Measurements from ENCODE around the gene REEP6. TPM values are rescaled to one million over a fixed set of nuclear protein-coding genes. Genes with fewer than 3 reads are reported as not detected.
A peak's percentile ranks its signal among the peaks of the same experiment; 100 is the strongest.

The REEP6 gene
- total RNA-seq, 2 experiments from 2014 or later = 2.2 to 2.8 TPM

- ATAC-seq (ENCODE audit: low read depth) (peak; percentile 17), DNase-seq (no peak)
- no peak overlapping the region for H3K27ac Mint-ChIP-seq
- H3K36me3 Mint-ChIP-seq = no peaks in the 10 kb centered on the region
- H3K4me1 Mint-ChIP-seq = peaks cover 1% of the 10 kb centered on the region
- H3K9me3 Mint-ChIP-seq = no peaks in the 10 kb centered on the region
- no peak overlapping the region for H3K4me3 Mint-ChIP-seq
- POLR2A ChIA-PET = interaction anchor here (0.6 to 1.5 kb wide), 2 partner anchors 21 to 27 kb away, joined by 3 to 4 read pairs; no protein-coding TSS in a partner anchor
- peaks cover 11% of the 10 kb centered on the region for H3K27me3 Mint-ChIP-seq
Measured at GRCh38 chr19:1465191-1466016, 25.6 kb upstream of the REEP6 start.

GRCh38 chr19:1466018-1466460 is 24.9 kb upstream of the REEP6 start:
- Mint-ChIP-seq H3K27me3 (peaks cover 11% of the 10 kb centered on the region), H3K4me3 (no peak overlapping the region), H3K4me1 (peaks cover 1% of the 10 kb centered on the region), H3K9me3 (no peaks in the 10 kb centered on the region), H3K36me3 (no peaks in the 10 kb centered on the region), H3K27ac (no peak overlapping the region)
- ATAC-seq (ENCODE audit: low read depth) = no peak
- DNase-seq = no peak
- POLR2A ChIA-PET = interaction anchor here (1.2 to 1.5 kb wide), 2 partner anchors 9 to 27 kb away, joined by 3 to 4 read pairs; no protein-coding TSS in a partner anchor

DNA sequence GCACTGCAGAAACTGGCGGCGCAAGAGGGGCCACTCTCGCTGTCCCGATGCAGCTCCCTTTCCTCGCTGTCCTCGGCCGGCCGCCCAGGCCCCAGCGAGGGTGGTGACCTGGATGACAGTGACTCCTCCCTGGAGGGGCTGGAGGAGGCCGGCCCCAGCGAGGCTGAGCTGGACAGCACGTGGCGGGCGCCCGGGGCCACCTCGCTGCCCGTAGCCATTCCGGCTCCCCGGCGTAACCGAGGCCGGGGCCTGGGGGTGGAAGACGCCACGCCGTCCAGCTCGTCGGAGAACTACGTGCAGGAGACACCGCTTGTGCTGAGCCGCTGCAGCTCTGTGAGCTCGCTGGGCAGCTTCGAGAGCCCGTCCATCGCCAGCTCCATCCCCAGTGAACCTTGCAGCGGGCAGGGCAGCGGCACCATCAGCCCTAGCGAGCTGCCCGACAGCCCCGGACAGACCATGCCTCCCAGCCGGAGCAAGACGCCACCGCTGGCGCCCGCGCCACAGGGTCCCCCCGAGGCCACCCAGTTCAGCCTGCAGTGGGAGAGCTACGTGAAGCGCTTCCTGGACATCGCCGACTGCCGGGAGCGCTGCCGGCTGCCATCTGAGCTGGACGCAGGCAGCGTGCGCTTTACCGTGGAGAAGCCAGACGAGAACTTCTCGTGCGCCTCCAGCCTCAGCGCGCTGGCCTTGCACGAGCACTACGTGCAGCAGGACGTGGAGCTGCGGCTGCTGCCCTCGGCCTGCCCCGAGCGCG is 24.3 kb upstream of the REEP6 start:
- no peaks in the 10 kb centered on the region for H3K36me3 Mint-ChIP-seq
- no peak overlapping the region for H3K27ac Mint-ChIP-seq
- peaks cover 3% of the 10 kb centered on the region for H3K4me1 Mint-ChIP-seq
- H3K9me3 Mint-ChIP-seq = no peaks in the 10 kb centered on the region
- peaks cover 11% of the 10 kb centered on the region for H3K27me3 Mint-ChIP-seq
- ATAC-seq (ENCODE audit: low read depth) = no peak
- no peak overlapping the region for H3K4me3 Mint-ChIP-seq
- POLR2A ChIA-PET = interaction anchor here (1.2 to 1.5 kb wide), 3 partner anchors 9 to 28 kb away, joined by 3 to 4 read pairs (median 3); partner anchors contain the start of gene REEP6
- no peak for DNase-seq

DNA sequence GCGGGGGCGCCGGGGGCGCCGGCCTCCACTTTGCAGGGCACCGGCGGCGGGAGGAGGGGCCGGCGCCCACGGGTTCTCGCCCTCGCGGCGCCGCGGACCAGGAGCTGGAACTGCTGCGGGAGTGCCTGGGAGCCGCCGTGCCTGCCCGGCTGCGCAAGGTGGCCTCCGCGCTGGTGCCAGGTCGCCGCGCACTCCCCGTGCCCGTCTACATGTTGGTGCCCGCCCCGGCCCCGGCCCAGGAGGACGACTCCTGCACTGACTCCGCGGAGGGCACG is 23.8 kb upstream of the REEP6 start:
- H3K4me3 Mint-ChIP-seq = no peak overlapping the region
- no peaks in the 10 kb centered on the region for H3K36me3 Mint-ChIP-seq
- no peak for ATAC-seq (ENCODE audit: low read depth)
- no peaks in the 10 kb centered on the region for H3K9me3 Mint-ChIP-seq
- DNase-seq = no peak
- H3K27ac Mint-ChIP-seq = no peak overlapping the region
- POLR2A ChIA-PET = interaction anchor here (1.2 to 1.3 kb wide), 2 partner anchors 8 to 24 kb away, joined by 3 to 4 read pairs; partner anchors contain the start of gene REEP6
- peaks cover 3% of the 10 kb centered on the region for H3K4me1 Mint-ChIP-seq
- H3K27me3 Mint-ChIP-seq = peaks cover 15% of the 10 kb centered on the region

GRCh38 chr19:1467490-1468273 is 23.3 kb upstream of the REEP6 start:
- no peak overlapping the region for H3K27ac Mint-ChIP-seq
- no peak overlapping the region for H3K4me3 Mint-ChIP-seq
- peaks cover 15% of the 10 kb centered on the region for H3K27me3 Mint-ChIP-seq
- POLR2A ChIA-PET = interaction anchor here (1.2 to 1.3 kb wide), 2 partner anchors 8 to 24 kb away, joined by 3 to 4 read pairs; partner anchors contain the start of gene REEP6
- DNase-seq = no peak
- H3K9me3 Mint-ChIP-seq = no peaks in the 10 kb centered on the region
- no peak for ATAC-seq (ENCODE audit: low read depth)
- H3K36me3 Mint-ChIP-seq = no peaks in the 10 kb centered on the region
- peaks cover 3% of the 10 kb centered on the region for H3K4me1 Mint-ChIP-seq

- no peaks in the 10 kb centered on the region for H3K9me3 Mint-ChIP-seq
- ATAC-seq (ENCODE audit: low read depth) (no peak), DNase-seq (no peak)
- H3K27me3 Mint-ChIP-seq = peaks cover 15% of the 10 kb centered on the region
- no peaks in the 10 kb centered on the region for H3K36me3 Mint-ChIP-seq
- H3K27ac Mint-ChIP-seq = no peak overlapping the region
- H3K4me1 Mint-ChIP-seq = peaks cover 3% of the 10 kb centered on the region
- POLR2A ChIA-PET = interaction anchor here (1.0 to 1.5 kb wide), 3 partner anchors 9 to 24 kb away, joined by 3 to 4 read pairs (median 3); partner anchors contain the start of gene REEP6
- H3K4me3 Mint-ChIP-seq = no peak overlapping the region
Measured at GRCh38 chr19:1468274-1468820, 22.6 kb upstream of the REEP6 start.

- no peaks in the 10 kb centered on the region for H3K9me3 Mint-ChIP-seq
- peaks cover 3% of the 10 kb centered on the region for H3K4me1 Mint-ChIP-seq
- H3K36me3 Mint-ChIP-seq = no peaks in the 10 kb centered on the region
- POLR2A ChIA-PET = interaction anchor here (1.0 to 1.5 kb wide), 3 partner anchors 9 to 24 kb away, joined by 3 to 4 read pairs (median 3); partner anchors contain the start of gene REEP6
- H3K27me3 Mint-ChIP-seq = peaks cover 15% of the 10 kb centered on the region
- H3K27ac Mint-ChIP-seq = no peak overlapping the region
- peak overlapping the region; percentile 22 for H3K4me3 Mint-ChIP-seq
- ATAC-seq (ENCODE audit: low read depth) (no peak), DNase-seq (peak; percentile 62)
Measured at GRCh38 chr19:1468821-1469254, 22.1 kb upstream of the REEP6 start.

- ATAC-seq (ENCODE audit: low read depth) = peak; percentile 23
- POLR2A ChIA-PET = interaction anchor here (1.0 to 1.5 kb wide), 3 partner anchors 8 to 25 kb away, joined by 3 to 4 read pairs (median 3); partner anchors contain the start of gene REEP6
Measured at GRCh38 chr19:1469255-1470054, 21.5 kb upstream of the REEP6 start.

GRCh38 chr19:1470055-1470304 is 21.0 kb upstream of the REEP6 start:
- Mint-ChIP-seq H3K27ac (peak overlapping the region; percentile 77), H3K4me3 (peak overlapping the region; percentile 61), H3K9me3 (no peaks in the 10 kb centered on the region), H3K36me3 (no peaks in the 10 kb centered on the region), H3K4me1 (peaks cover 3% of the 10 kb centered on the region), H3K27me3 (peaks cover 15% of the 10 kb centered on the region)
- DNase-seq (no peak), ATAC-seq (ENCODE audit: low read depth) (no peak)
- POLR2A ChIA-PET = interaction anchor here (1.0 kb wide), 1 partner anchor 22 kb away, joined by 3 read pairs; no protein-coding TSS in a partner anchor

More at GRCh38 chr19:1469255-1470054, 21.5 kb upstream of the REEP6 start:
- Mint-ChIP-seq H3K27ac (no peak overlapping the region), H3K36me3 (no peaks in the 10 kb centered on the region), H3K4me1 (peaks cover 3% of the 10 kb centered on the region), H3K4me3 (no peak overlapping the region), H3K9me3 (no peaks in the 10 kb centered on the region), H3K27me3 (peaks cover 15% of the 10 kb centered on the region)
- DNase-seq = peak; percentile 66

DNA sequence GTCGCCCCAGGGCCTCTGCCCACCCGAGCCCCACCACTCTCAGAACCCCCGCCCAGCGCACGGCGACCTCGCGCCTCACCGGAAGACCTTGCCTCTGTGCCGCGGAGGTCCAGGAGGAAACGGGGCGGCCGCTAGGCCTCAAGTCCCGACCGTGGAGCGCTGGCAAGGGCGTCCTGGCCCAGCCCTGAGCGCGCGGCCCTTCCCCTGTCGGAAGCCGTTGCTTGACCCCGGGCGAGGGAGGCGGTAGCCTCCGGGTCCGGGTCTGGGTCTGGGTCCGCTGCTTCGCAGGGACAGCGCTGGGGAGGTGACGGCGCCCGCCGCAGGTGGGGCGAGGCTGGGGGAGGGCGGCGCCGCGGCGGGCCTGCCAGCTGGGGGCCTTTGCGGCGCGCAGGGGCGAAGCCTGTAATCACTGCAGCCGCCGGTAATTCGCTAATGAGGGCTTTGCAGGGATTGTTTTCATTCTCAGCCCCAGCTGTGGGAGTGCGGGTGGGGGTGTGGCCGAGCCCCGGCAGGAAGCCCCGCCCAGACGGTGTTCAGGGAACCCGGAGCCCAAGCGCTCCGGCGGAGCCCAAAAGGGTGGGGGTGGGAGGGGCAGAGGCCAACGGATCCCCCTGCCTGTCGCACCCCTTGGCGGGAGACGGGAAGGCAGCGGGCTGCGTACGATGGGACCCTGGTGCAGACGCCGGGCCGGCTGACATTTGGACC is 20.5 kb upstream of the REEP6 start:
- DNase-seq = peak; percentile 79
- peak; percentile 66 for ATAC-seq (ENCODE audit: low read depth)
- Mint-ChIP-seq H3K4me3 (peak overlapping the region; percentile 61), H3K27me3 (peaks cover 15% of the 10 kb centered on the region), H3K9me3 (no peaks in the 10 kb centered on the region), H3K4me1 (peaks cover 3% of the 10 kb centered on the region), H3K36me3 (no peaks in the 10 kb centered on the region), H3K27ac (no peak overlapping the region)
- POLR2A ChIA-PET = interaction anchor here (1.0 kb wide), 1 partner anchor 21 kb away, joined by 3 read pairs; no protein-coding TSS in a partner anchor

DNA sequence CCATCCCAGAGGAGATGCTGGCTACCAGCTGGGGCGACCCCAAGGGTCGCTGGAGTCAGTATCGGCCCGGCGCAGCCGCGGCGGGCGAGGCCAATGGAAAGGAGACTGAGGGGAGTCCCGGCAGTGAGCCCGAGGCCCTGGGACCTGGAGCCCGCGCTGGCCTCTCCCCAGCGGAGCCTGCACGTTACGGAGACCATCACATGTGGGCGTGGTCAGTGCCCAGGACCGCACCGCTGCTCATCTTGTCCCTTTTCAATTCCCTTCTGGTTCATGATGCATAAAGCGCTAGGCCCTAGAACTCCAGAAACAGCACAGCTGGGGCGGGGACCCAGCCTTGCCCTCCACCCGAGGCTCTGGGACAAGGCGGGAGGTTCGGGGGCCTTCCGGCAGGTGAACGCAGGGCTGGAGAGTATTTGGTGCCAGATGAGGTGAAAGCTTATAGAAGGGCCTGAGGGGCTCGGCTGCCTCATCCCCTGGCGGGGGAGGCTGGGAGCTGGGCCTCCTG is 19.9 kb upstream of the REEP6 start:
- no peak overlapping the region for H3K27ac Mint-ChIP-seq
- H3K36me3 Mint-ChIP-seq = no peaks in the 10 kb centered on the region
- peaks cover 3% of the 10 kb centered on the region for H3K4me1 Mint-ChIP-seq
- POLR2A ChIA-PET = interaction anchor here (0.9 to 1.4 kb wide), 3 partner anchors 15 to 21 kb away, joined by 3 to 5 read pairs (median 3); partner anchors contain the start of gene PCSK4
- DNase-seq = no peak
- H3K9me3 Mint-ChIP-seq = no peaks in the 10 kb centered on the region
- peaks cover 15% of the 10 kb centered on the region for H3K27me3 Mint-ChIP-seq
- ATAC-seq (ENCODE audit: low read depth) = peak; percentile 38
- H3K4me3 Mint-ChIP-seq = peak overlapping the region; percentile 51
